Chondrocyte (in vitro differentiated cells): ENCODE measurements around the gene MAP2K4. TPM values are rescaled to one million over a fixed set of nuclear protein-coding genes. Genes with fewer than 3 reads are reported as not detected.

Source experiments
- DNase-seq: peaks from one replicate; pipeline ENCODE4 v3.0.0; 2021; ENCODE audit warnings: mixed read lengths, low spot score
- H3K27ac Mint-ChIP-seq: one replicate; pipeline ENCODE4 v1.8.0; 2021; ENCODE audit warnings: mild to moderate bottlenecking, moderate library complexity, mixed read lengths; ENCODE audit not compliant: unreplicated experiment
- H3K27me3 Mint-ChIP-seq: 2 replicates; pipeline ENCODE4 v1.8.0; 2021; ENCODE audit warnings: low read depth, mixed read lengths
- H3K36me3 Mint-ChIP-seq: 2 replicates; pipeline ENCODE4 v1.8.0; 2021; ENCODE audit warnings: low read depth, mixed read lengths
- H3K4me1 Mint-ChIP-seq: 2 replicates; pipeline ENCODE4 v1.8.0; 2021; ENCODE audit warnings: low read depth, mild to moderate bottlenecking, mixed read lengths
- H3K4me3 Mint-ChIP-seq: one replicate; pipeline ENCODE4 v1.8.0; 2021; ENCODE audit warnings: mild to moderate bottlenecking, moderate library complexity, mixed read lengths; ENCODE audit not compliant: unreplicated experiment
- H3K9me3 Mint-ChIP-seq: 2 replicates; pipeline ENCODE4 v1.8.0; 2021; ENCODE audit warnings: low read depth, mixed read lengths
- total RNA-seq: library from RNA; stranded (reverse); gene quantifications from 3 replicates; pipeline ENCODE4 v1.2.1, GENCODE V29; 2021
- TF ChIP-seq, protein P1 (sequence below): fragments of 200-600 bp; sonication (generic); IDR thresholded peaks from 2 replicates; pipeline ENCODE4 v1.5.0; 2021; ENCODE audit warnings: antibody characterized with exemption, mild to moderate bottlenecking, moderate library complexity

The MAP2K4 gene
- total RNA-seq, 1 donor from 2014 or later: 26.0 TPM

DNA sequence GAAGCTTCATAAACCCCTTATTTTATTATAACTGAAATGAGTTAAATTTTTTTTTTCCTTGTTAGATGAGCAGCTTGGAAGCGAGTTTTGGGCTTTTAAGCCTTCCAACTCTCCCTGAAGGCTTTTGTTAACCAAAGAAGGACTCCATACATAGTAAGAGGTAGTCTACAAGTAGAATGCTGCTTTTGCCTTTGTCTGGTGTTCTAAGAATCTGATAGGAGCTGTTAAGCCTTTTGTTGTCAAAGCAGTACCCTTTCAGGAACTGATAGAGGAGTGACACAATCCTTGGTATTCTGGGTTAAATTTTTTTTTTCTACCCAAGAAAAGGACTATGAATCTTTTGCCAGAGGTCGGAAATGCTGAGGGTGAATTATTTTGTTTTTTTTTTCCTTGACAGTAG lies 26.1 kb downstream of the MAP2K4 start:
- H3K27ac Mint-ChIP-seq: no peak overlapping the region
- H3K36me3 Mint-ChIP-seq: no peaks in the 10 kb centered on the region
- H3K4me1 Mint-ChIP-seq: peaks cover 28% of the 10 kb centered on the region
- TF ChIP-seq, protein P1, sequence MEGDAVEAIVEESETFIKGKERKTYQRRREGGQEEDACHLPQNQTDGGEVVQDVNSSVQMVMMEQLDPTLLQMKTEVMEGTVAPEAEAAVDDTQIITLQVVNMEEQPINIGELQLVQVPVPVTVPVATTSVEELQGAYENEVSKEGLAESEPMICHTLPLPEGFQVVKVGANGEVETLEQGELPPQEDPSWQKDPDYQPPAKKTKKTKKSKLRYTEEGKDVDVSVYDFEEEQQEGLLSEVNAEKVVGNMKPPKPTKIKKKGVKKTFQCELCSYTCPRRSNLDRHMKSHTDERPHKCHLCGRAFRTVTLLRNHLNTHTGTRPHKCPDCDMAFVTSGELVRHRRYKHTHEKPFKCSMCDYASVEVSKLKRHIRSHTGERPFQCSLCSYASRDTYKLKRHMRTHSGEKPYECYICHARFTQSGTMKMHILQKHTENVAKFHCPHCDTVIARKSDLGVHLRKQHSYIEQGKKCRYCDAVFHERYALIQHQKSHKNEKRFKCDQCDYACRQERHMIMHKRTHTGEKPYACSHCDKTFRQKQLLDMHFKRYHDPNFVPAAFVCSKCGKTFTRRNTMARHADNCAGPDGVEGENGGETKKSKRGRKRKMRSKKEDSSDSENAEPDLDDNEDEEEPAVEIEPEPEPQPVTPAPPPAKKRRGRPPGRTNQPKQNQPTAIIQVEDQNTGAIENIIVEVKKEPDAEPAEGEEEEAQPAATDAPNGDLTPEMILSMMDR: no peak
- no peaks in the 10 kb centered on the region for H3K27me3 Mint-ChIP-seq
- H3K9me3 Mint-ChIP-seq: no peaks in the 10 kb centered on the region
- no peak overlapping the region for H3K4me3 Mint-ChIP-seq
- no peak for DNase-seq

GRCh38 chr17:12047681-12048376 lies 27.2 kb downstream of the MAP2K4 start:
- TF ChIP-seq, protein P1: no peak

DNA sequence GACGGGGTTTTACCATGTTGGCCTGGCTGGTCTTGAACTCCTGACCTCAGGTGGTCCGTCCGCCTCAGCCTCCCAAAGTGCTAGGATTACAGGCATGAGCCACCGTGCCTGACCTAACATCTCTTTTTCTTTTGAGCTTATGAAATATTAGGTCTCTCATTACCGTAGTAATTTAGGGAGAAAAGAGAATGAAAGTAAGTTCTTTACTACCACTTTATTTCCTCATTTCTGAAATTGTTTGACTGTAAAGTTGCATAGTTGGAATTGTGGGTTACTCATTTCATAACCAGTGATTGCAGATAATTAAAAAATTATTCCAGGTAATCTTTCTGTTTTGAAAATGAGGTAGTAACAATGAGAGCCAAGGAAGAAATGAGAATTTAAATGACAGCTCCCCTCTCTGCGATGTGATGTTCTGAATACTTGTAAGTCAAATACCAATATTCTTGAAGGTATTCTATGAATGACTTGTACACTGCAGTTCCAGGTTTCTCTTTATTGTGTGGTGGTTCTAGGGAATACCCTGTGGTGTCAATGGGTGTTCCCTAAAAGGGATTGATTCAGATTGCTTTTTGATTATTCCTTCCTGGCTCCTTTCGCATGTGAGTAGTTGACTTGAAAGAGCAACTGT lies 28.3 kb downstream of the MAP2K4 start:
- TF ChIP-seq, protein P1: no peak
- Mint-ChIP-seq H3K27ac (no peak overlapping the region), H3K27me3 (no peaks in the 10 kb centered on the region), H3K4me1 (peaks cover 30% of the 10 kb centered on the region), H3K36me3 (no peaks in the 10 kb centered on the region), H3K9me3 (no peaks in the 10 kb centered on the region), H3K4me3 (no peak overlapping the region)
- DNase-seq: no peak

More at GRCh38 chr17:12047681-12048376, 27.2 kb downstream of the MAP2K4 start:
- no peaks in the 10 kb centered on the region for H3K36me3 Mint-ChIP-seq
- H3K4me3 Mint-ChIP-seq: no peak overlapping the region
- no peaks in the 10 kb centered on the region for H3K9me3 Mint-ChIP-seq
- H3K27me3 Mint-ChIP-seq: no peaks in the 10 kb centered on the region
- peak overlapping the region; percentile 36 for H3K27ac Mint-ChIP-seq
- DNase-seq: no peak
- peaks cover 25% of the 10 kb centered on the region for H3K4me1 Mint-ChIP-seq

- TF ChIP-seq, protein P1: no peak
- Mint-ChIP-seq H3K27ac (no peak overlapping the region), H3K4me1 (peaks cover 24% of the 10 kb centered on the region), H3K9me3 (no peaks in the 10 kb centered on the region), H3K27me3 (no peaks in the 10 kb centered on the region), H3K36me3 (no peaks in the 10 kb centered on the region), H3K4me3 (no peak overlapping the region)
- no peak for DNase-seq
Measured at GRCh38 chr17:12050646-12051225, 30.1 kb downstream of the MAP2K4 start.

DNA sequence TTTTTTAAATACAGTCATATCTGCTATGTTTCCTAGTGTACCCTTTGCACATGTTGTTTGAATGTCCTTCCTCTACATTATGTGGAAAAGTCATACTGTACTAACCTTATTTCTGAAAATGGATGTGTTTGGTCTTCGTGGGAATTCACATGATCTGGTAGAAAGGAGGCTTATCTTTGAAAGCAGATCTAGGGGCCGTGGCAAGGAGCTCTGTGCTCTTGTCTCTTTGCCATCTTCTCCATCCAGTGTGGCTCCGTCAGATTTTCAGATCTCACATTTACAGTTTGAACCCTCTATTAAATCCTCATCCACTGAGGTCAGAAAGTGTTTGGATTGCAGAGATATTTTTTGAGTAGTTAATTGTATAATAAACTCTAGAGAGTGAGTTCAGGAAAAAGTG lies 32.9 kb downstream of the MAP2K4 start:
- Mint-ChIP-seq H3K36me3 (no peaks in the 10 kb centered on the region), H3K9me3 (no peaks in the 10 kb centered on the region), H3K27ac (no peak overlapping the region), H3K27me3 (no peaks in the 10 kb centered on the region), H3K4me1 (peaks cover 16% of the 10 kb centered on the region), H3K4me3 (no peak overlapping the region)
- DNase-seq: no peak
- TF ChIP-seq, protein P1: no peak
